H9 (cell line): ENCODE measurements around the gene PLAC9. TPM values are rescaled to one million over a fixed set of nuclear protein-coding genes. Genes with fewer than 3 reads are reported as not detected.

ENCODE experiments used
- DNase-seq: peaks from one replicate; pipeline ENCODE4 v3.0.0-alpha.2; 2017
- H2AFZ ChIP-seq: one replicate; pipeline ENCODE4 v1.6.1; 2013; ENCODE audit warnings: mild to moderate bottlenecking, low read length, control low read depth, moderate library complexity
- H2AK5ac ChIP-seq: 2 replicates; pipeline ENCODE4 v1.6.1; 2013; ENCODE audit warnings: low read length, control low read depth, mixed read lengths; ENCODE audit not compliant: insufficient read length
- H2BK120ac ChIP-seq: one replicate; pipeline ENCODE4 v1.6.1; 2013; ENCODE audit warnings: low read depth, mild to moderate bottlenecking, low read length, control low read depth, inconsistent platforms; ENCODE audit not compliant: poor library complexity, severe bottlenecking
- H2BK12ac ChIP-seq: 2 replicates; pipeline ENCODE4 v1.6.1; 2013; ENCODE audit warnings: low read length, control low read depth, mixed read lengths, low read depth; ENCODE audit not compliant: insufficient read length
- H2BK15ac ChIP-seq: 2 replicates; pipeline ENCODE4 v1.6.1; 2013; ENCODE audit warnings: low read depth, low read length, control low read depth
- H2BK20ac ChIP-seq: one replicate; pipeline ENCODE4 v1.6.1; 2013; ENCODE audit warnings: low read depth, mild to moderate bottlenecking, low read length, control low read depth, inconsistent platforms; ENCODE audit not compliant: poor library complexity, severe bottlenecking
- H2BK5ac ChIP-seq: 2 replicates; pipeline ENCODE4 v1.6.1; 2013; ENCODE audit warnings: low read length, control low read depth, mixed read lengths; ENCODE audit not compliant: insufficient read length
- H3K14ac ChIP-seq: 2 replicates; pipeline ENCODE4 v1.6.1; 2013; ENCODE audit warnings: low read length, control low read depth; ENCODE audit not compliant: insufficient read depth
- H3K18ac ChIP-seq: 2 replicates; pipeline ENCODE4 v1.6.1; 2013; ENCODE audit warnings: low read depth, mild to moderate bottlenecking, mixed read lengths, low read length, control low read depth; ENCODE audit not compliant: insufficient read length
- H3K23ac ChIP-seq: 2 replicates; pipeline ENCODE4 v1.6.1; 2013; ENCODE audit warnings: low read length, control low read depth, mixed read lengths, low read depth; ENCODE audit not compliant: insufficient read length
- H3K23me2 ChIP-seq: 2 replicates; pipeline ENCODE4 v1.6.1; 2013; ENCODE audit warnings: low read depth, mild to moderate bottlenecking, mixed read lengths, low read length, control low read depth; ENCODE audit not compliant: insufficient read length, poor library complexity, severe bottlenecking
- H3K27ac ChIP-seq: 2 replicates; pipeline ENCODE4 v1.5.1; 2013; ENCODE audit warnings: low read length, control low read depth, mixed read lengths, low read depth; ENCODE audit not compliant: insufficient read length
- H3K27me3 ChIP-seq: 2 replicates; pipeline ENCODE4 v1.6.1; 2013; ENCODE audit warnings: low read length, control low read depth, inconsistent platforms; ENCODE audit not compliant: insufficient read depth
- H3K4ac ChIP-seq: 2 replicates; pipeline ENCODE4 v1.6.1; 2013; ENCODE audit warnings: low read depth, mild to moderate bottlenecking, control low read depth, inconsistent platforms, low read length, moderate library complexity
- H3K4me1 ChIP-seq: 2 replicates; pipeline ENCODE4 v1.6.1; 2013; ENCODE audit warnings: low read length, control low read depth, inconsistent platforms; ENCODE audit not compliant: insufficient read depth
- H3K4me2 ChIP-seq: 2 replicates; pipeline ENCODE4 v1.6.1; 2013; ENCODE audit warnings: low read length, control low read depth, mixed read lengths; ENCODE audit not compliant: insufficient read length, insufficient read depth
- H3K56ac ChIP-seq: 2 replicates; pipeline ENCODE4 v1.6.1; 2013; ENCODE audit warnings: low read depth, mild to moderate bottlenecking, mixed read lengths, low read length, control low read depth; ENCODE audit not compliant: insufficient read length
- H3K79me1 ChIP-seq: 2 replicates; pipeline ENCODE4 v1.6.1; 2013; ENCODE audit warnings: low read depth, mild to moderate bottlenecking, moderate library complexity, low read length, control low read depth, inconsistent platforms; ENCODE audit not compliant: insufficient read depth, poor library complexity, severe bottlenecking
- H3K79me2 ChIP-seq: 2 replicates; pipeline ENCODE4 v1.6.1; 2013; ENCODE audit warnings: low read length, control low read depth, inconsistent platforms; ENCODE audit not compliant: insufficient read depth
- H3K9ac ChIP-seq: 2 replicates; pipeline ENCODE4 v1.6.1; 2013; ENCODE audit warnings: low read length, control low read depth, mixed read lengths; ENCODE audit not compliant: insufficient read length; ENCODE audit errors: extremely low read depth
- H3K9me3 ChIP-seq: one replicate; pipeline ENCODE4 v1.6.1; 2013; ENCODE audit warnings: low read depth, low read length, inconsistent platforms; ENCODE audit not compliant: control insufficient read depth
- H3T11ph ChIP-seq: one replicate; pipeline ENCODE4 v1.6.1; 2013; ENCODE audit warnings: mild to moderate bottlenecking, low read length, control low read depth, inconsistent platforms
- H4K20me1 ChIP-seq: one replicate; pipeline ENCODE4 v1.6.1; 2013; ENCODE audit not compliant: control insufficient read depth, insufficient read length, insufficient read depth
- H4K5ac ChIP-seq: 2 replicates; pipeline ENCODE4 v1.6.1; 2013; ENCODE audit warnings: low read depth, mild to moderate bottlenecking, mixed read lengths, low read length, control low read depth; ENCODE audit not compliant: insufficient read length
- H4K8ac ChIP-seq: replicated peaks from 2 replicates; pipeline ENCODE4 v1.6.1; 2013; ENCODE audit warnings: low read length, control low read depth, mixed read lengths, low read depth; ENCODE audit not compliant: insufficient read length
- H4K91ac ChIP-seq: 2 replicates; pipeline ENCODE4 v1.6.1; 2013; ENCODE audit warnings: low read depth, mild to moderate bottlenecking, moderate library complexity, mixed read lengths, low read length, control low read depth; ENCODE audit not compliant: insufficient read length
- H3K27ac Mint-ChIP-seq, 3 experiments: 2 replicates in 2 of 3; 3 replicates in 1 of 3; pipeline ENCODE4 v1.8.0; 2020 to 2021; ENCODE audit warnings: mixed read lengths in 3 of 3, mild to moderate bottlenecking in 1 of 3, moderate library complexity in 1 of 3
- H3K27me3 Mint-ChIP-seq: 2 replicates; pipeline ENCODE4 v1.8.0; 2021; ENCODE audit warnings: low read depth, mild to moderate bottlenecking, moderate library complexity, mixed read lengths
- H3K36me3 Mint-ChIP-seq, 3 experiments: 2 replicates in 2 of 3; 3 replicates in 1 of 3; pipeline ENCODE4 v1.8.0; 2020 to 2021; ENCODE audit warnings: low read depth in 3 of 3, mixed read lengths in 3 of 3; ENCODE audit not compliant: insufficient read depth in 1 of 3
- H3K4me1 Mint-ChIP-seq, 2 experiments: 2 replicates each; pipeline ENCODE4 v1.8.0; 2020; ENCODE audit warnings: mixed read lengths in 2 of 2
- H3K4me3 Mint-ChIP-seq, 2 experiments: 2 replicates in 1 of 2; 3 replicates in 1 of 2; pipeline ENCODE4 v1.8.0; 2020 to 2021; ENCODE audit warnings: mild to moderate bottlenecking in 2 of 2, mixed read lengths in 2 of 2, moderate library complexity in 1 of 2
- H3K9me3 Mint-ChIP-seq, 2 experiments: 2 replicates in 1 of 2; 3 replicates in 1 of 2; pipeline ENCODE4 v1.8.0; 2020; ENCODE audit warnings: mild to moderate bottlenecking in 2 of 2, mixed read lengths in 2 of 2, moderate library complexity in 1 of 2
- CTCF ChIP-seq: fragments of 200-600 bp; sonication (generic); conservative IDR thresholded peaks from 3 replicates; pipeline ENCODE4 v1.8.0; 2021; ENCODE audit warnings: antibody characterized with exemption, mild to moderate bottlenecking
- WGBS: extraction: QIAGEN DNeasy Blood & Tissue Kit; methylation state at CpG from one replicate; pipeline ENCODE4 v1.1.7; 2013; ENCODE audit warnings: missing lambda C conversion rate, low lambda C conversion rate, mixed read lengths; ENCODE audit not compliant: insufficient read length; ENCODE audit errors: extremely low coverage; 5-methylcytosine and 5-hydroxymethylcytosine counted together
- total RNA-seq: library from RNA; stranded (reverse); gene quantifications from 2 replicates; pipeline ENCODE4 v1.2.1, GENCODE V29; 2021

The PLAC9 gene
- total RNA-seq, 1 experiment from 2014 or later: 4.3 TPM

GRCh38 chr10:80122746-80123145 is 9.8 kb upstream of the PLAC9 start:
- H2BK5ac ChIP-seq: no peak overlapping the region
- no peak overlapping the region for H4K5ac ChIP-seq
- H3K23ac ChIP-seq: no peak overlapping the region
- no peak overlapping the region for H3K4me3 Mint-ChIP-seq
- H3K23me2 ChIP-seq: no peaks in the 10 kb centered on the region
- H3K36me3 Mint-ChIP-seq: no peaks in the 10 kb centered on the region
- TF ChIP-seq CTCF: no peak
- no peaks in the 10 kb centered on the region for H3K27me3 ChIP-seq
- H3K4ac ChIP-seq: no peak overlapping the region
- H3K4me1 ChIP-seq: no peaks in the 10 kb centered on the region
- no peaks in the 10 kb centered on the region for H4K20me1 ChIP-seq
- no peak overlapping the region for H2BK20ac ChIP-seq
- no peak overlapping the region for H2BK12ac ChIP-seq
- no peaks in the 10 kb centered on the region for H3K79me2 ChIP-seq
- no peak overlapping the region for H3K4me2 ChIP-seq
- H4K91ac ChIP-seq: no peak overlapping the region
- DNase-seq: no peak
- no peak overlapping the region for H3K27ac Mint-ChIP-seq
- no peak overlapping the region for H2AFZ ChIP-seq
- H3K9me3 Mint-ChIP-seq: peaks cover 0 to 5% of the 10 kb centered on the region in 2 experiments; a peak in 1 of 5 replicates
- H3K56ac ChIP-seq: no peak overlapping the region
- H2BK120ac ChIP-seq: no peak overlapping the region
- no peak overlapping the region for H2BK15ac ChIP-seq
- no peaks in the 10 kb centered on the region for H3K79me1 ChIP-seq
- no peaks in the 10 kb centered on the region for H3K9me3 ChIP-seq
- H3K27ac ChIP-seq: no peak overlapping the region
- H3K27me3 Mint-ChIP-seq: peaks cover 11% of the 10 kb centered on the region
- H3T11ph ChIP-seq: no peak overlapping the region
- no peak overlapping the region for H3K18ac ChIP-seq
- no peak overlapping the region for H2AK5ac ChIP-seq
- H4K8ac ChIP-seq: no peak overlapping the region
- 0 out of 4 replicates have a peak, but pooled peaks cover 0 to 3% of the 10 kb centered on the region in 2 experiments for H3K4me1 Mint-ChIP-seq
- no CpG with 5 or more reads among the region's 2 CpGs for WGBS
- H3K9ac ChIP-seq: no peak overlapping the region
- H3K14ac ChIP-seq: no peak overlapping the region
